Progenitor cell of endocrine pancreas (in vitro differentiated cells): Measurements from ENCODE around the gene TBC1D8B. TPM values are rescaled to one million over a fixed set of nuclear protein-coding genes. Genes with fewer than 3 reads are reported as not detected.

Experiments
- DNase-seq: peaks from one replicate; pipeline ENCODE4 v3.0.0; 2021; ENCODE audit warnings: low spot score; ENCODE audit not compliant: unreplicated experiment
- H3K27ac Mint-ChIP-seq: 2 replicates; pipeline ENCODE4 v1.8.0; 2021; ENCODE audit warnings: mild to moderate bottlenecking, moderate library complexity, mixed read lengths
- H3K27me3 Mint-ChIP-seq: 2 replicates; pipeline ENCODE4 v1.8.0; 2021; ENCODE audit warnings: mixed read lengths
- H3K36me3 Mint-ChIP-seq: 2 replicates; pipeline ENCODE4 v1.8.0; 2022; ENCODE audit warnings: mixed read lengths; ENCODE audit not compliant: insufficient read depth
- H3K4me1 Mint-ChIP-seq: 2 replicates; pipeline ENCODE4 v1.8.0; 2021; ENCODE audit warnings: low read depth, mixed read lengths
- H3K4me3 Mint-ChIP-seq: 2 replicates; pipeline ENCODE4 v1.8.0; 2021; ENCODE audit warnings: low read depth, mild to moderate bottlenecking, moderate library complexity, mixed read lengths
- H3K9me3 Mint-ChIP-seq: 2 replicates; pipeline ENCODE4 v1.8.0; 2021; ENCODE audit warnings: low read depth, mixed read lengths
- total RNA-seq: library from RNA; stranded (reverse); gene quantifications from 2 replicates; pipeline ENCODE4 v1.2.1, GENCODE V29; 2021
- TF ChIP-seq, protein P1 (sequence below): fragments of 200-600 bp; sonication (generic); IDR thresholded peaks from one replicate; pipeline ENCODE4 v1.5.0; 2021; ENCODE audit warnings: antibody characterized with exemption, mild to moderate bottlenecking; ENCODE audit not compliant: unreplicated experiment

TBC1D8B gene
- total RNA-seq, 1 donor from 2014 or later, result 6.6 TPM

- H3K36me3 Mint-ChIP-seq, result no peaks in the 10 kb centered on the region
- H3K27me3 Mint-ChIP-seq, result no peaks in the 10 kb centered on the region
- no peak within 1 kb of the TSS for H3K4me3 Mint-ChIP-seq
- H3K9me3 Mint-ChIP-seq, result peaks cover 19% of the 10 kb centered on the region
- no peak for DNase-seq
- peaks cover 4% of the 10 kb centered on the region for H3K4me1 Mint-ChIP-seq
- H3K27ac Mint-ChIP-seq, result no peak within 1 kb of the TSS
- TF ChIP-seq, protein P1, sequence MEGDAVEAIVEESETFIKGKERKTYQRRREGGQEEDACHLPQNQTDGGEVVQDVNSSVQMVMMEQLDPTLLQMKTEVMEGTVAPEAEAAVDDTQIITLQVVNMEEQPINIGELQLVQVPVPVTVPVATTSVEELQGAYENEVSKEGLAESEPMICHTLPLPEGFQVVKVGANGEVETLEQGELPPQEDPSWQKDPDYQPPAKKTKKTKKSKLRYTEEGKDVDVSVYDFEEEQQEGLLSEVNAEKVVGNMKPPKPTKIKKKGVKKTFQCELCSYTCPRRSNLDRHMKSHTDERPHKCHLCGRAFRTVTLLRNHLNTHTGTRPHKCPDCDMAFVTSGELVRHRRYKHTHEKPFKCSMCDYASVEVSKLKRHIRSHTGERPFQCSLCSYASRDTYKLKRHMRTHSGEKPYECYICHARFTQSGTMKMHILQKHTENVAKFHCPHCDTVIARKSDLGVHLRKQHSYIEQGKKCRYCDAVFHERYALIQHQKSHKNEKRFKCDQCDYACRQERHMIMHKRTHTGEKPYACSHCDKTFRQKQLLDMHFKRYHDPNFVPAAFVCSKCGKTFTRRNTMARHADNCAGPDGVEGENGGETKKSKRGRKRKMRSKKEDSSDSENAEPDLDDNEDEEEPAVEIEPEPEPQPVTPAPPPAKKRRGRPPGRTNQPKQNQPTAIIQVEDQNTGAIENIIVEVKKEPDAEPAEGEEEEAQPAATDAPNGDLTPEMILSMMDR, result no peak
Measured at GRCh38 chrX:106903291-106903824, 100.9 kb downstream of the TBC1D8B start, which contains the start of gene RIPPLY1. TSS of gene RIPPLY1 (minus strand) at chrX:106903341. CDS start at chrX:106903287, 54 bp downstream.

- Mint-ChIP-seq H3K9me3 (peaks cover 22% of the 10 kb centered on the region), H3K27ac (no peak overlapping the region)
- TF ChIP-seq, protein P1, result no peak
Measured at GRCh38 chrX:106903856-106904528, 101.5 kb downstream of the TBC1D8B start.

DNA sequence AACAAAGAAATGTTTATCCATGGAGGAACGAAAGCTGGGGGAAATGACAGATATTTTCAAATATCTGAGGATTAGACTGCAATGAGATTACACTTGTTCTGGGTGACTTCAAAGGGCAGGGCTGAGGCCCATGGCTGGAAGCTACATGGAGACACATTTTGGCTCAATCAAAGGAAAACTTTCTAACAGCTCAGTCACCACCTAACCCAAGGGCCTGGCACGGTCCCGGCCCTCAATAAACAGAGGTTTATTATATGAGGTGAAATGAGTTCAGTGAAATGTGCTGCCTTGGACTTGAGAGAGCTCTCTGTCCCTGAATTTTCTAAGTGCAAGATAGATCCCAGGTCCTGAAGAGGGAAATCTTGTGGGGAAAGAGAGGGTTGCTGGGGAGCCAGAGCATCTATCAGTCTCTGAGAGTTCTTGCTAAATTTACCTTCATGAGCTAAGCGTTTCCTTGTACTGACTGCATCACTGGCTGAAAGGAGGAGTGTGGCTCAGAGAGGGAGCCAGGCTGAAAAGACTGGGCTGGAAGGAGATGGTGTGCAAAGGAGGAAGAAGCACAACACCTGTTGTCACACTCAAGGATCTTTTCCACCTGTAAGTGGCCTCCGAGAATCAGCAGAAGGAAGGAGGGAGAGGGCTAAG, 102.7 kb downstream of the TBC1D8B start:
- Mint-ChIP-seq H3K9me3 (peaks cover 19% of the 10 kb centered on the region), H3K27ac (no peak overlapping the region), H3K4me3 (no peak overlapping the region), H3K4me1 (peaks cover 2% of the 10 kb centered on the region), H3K36me3 (no peaks in the 10 kb centered on the region), H3K27me3 (no peaks in the 10 kb centered on the region)
- no peak for DNase-seq
- TF ChIP-seq, protein P1, result no peak

More at GRCh38 chrX:106903856-106904528, 101.5 kb downstream of the TBC1D8B start:
- DNase-seq, result no peak
- Mint-ChIP-seq H3K4me1 (peaks cover 4% of the 10 kb centered on the region), H3K4me3 (no peak overlapping the region), H3K36me3 (no peaks in the 10 kb centered on the region), H3K27me3 (no peaks in the 10 kb centered on the region)

- DNase-seq, result no peak
- TF ChIP-seq, protein P1, result no peak
- peaks cover 2% of the 10 kb centered on the region for H3K4me1 Mint-ChIP-seq
- H3K36me3 Mint-ChIP-seq, result no peaks in the 10 kb centered on the region
- no peaks in the 10 kb centered on the region for H3K27me3 Mint-ChIP-seq
- H3K9me3 Mint-ChIP-seq, result peaks cover 21% of the 10 kb centered on the region
- no peak overlapping the region for H3K4me3 Mint-ChIP-seq
- H3K27ac Mint-ChIP-seq, result no peak overlapping the region
Measured at GRCh38 chrX:106906361-106906760, 103.9 kb downstream of the TBC1D8B start.

GRCh38 chrX:106912864-106913263, 110.4 kb downstream of the TBC1D8B start:
- TF ChIP-seq, protein P1, result no peak
- Mint-ChIP-seq H3K36me3 (no peaks in the 10 kb centered on the region), H3K27me3 (no peaks in the 10 kb centered on the region), H3K4me3 (no peak overlapping the region), H3K27ac (no peak overlapping the region), H3K4me1 (peaks cover 3% of the 10 kb centered on the region), H3K9me3 (peaks cover 29% of the 10 kb centered on the region)
- no peak for DNase-seq
